GM12892 (cell line): ENCODE measurements around the gene OR9I1.

Experiments used
- POLR2A ChIP-seq: IDR thresholded peaks from 2 replicates; pipeline ENCODE4 v1.6.1; 2011; ENCODE audit warnings: low read depth, low read length, control low read depth
- TAF1 ChIP-seq: IDR thresholded peaks from 2 replicates; pipeline ENCODE4 v1.6.1; 2011; ENCODE audit warnings: low read depth, mild to moderate bottlenecking, control low read depth, low read length, borderline replicate concordance

GRCh38 chr11:58067685-58068084 lies 57.6 kb downstream of the OR9I1 start:
- TF ChIP-seq TAF1: no peak
- no peak for TF ChIP-seq POLR2A
